ENCODE data around the gene PTPRN2.

The PTPRN2 gene

DNA sequence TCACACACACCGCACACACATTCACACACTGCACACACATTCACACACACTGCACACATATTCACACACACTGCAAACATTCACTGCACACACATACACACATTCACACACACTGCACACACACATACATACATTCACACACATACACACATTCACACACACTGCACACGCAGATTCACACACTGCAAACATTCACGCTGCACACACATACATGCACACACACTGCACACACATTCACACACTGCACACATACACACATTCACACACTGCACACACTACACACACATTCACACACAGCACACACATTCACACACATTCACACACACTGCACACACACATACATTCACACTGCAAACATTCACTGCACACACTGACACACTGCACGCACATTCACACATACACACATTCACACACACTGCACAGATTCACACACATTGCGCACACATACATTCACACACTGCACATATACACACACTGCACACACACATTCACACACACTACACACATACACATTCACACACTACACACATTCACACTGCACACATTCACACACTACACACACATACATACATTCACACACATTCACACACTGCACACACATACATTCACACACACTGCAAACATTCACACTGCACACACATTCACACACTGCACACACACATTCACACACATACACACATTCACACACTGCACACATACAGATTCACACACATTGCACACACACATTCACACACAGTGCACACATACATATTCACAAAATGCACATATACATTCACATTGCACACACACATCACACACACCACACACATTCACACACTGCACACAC is 325.1 kb downstream of the PTPRN2 start:
- no peak for DNase-seq (ENCODE audit: low read depth)
- in situ Hi-C loops (cut with HindIII; ENCODE audit: low sequenced_read_pairs): no loop called here
- TF ChIP-seq, protein P1, sequence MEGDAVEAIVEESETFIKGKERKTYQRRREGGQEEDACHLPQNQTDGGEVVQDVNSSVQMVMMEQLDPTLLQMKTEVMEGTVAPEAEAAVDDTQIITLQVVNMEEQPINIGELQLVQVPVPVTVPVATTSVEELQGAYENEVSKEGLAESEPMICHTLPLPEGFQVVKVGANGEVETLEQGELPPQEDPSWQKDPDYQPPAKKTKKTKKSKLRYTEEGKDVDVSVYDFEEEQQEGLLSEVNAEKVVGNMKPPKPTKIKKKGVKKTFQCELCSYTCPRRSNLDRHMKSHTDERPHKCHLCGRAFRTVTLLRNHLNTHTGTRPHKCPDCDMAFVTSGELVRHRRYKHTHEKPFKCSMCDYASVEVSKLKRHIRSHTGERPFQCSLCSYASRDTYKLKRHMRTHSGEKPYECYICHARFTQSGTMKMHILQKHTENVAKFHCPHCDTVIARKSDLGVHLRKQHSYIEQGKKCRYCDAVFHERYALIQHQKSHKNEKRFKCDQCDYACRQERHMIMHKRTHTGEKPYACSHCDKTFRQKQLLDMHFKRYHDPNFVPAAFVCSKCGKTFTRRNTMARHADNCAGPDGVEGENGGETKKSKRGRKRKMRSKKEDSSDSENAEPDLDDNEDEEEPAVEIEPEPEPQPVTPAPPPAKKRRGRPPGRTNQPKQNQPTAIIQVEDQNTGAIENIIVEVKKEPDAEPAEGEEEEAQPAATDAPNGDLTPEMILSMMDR (IDR thresholded peaks at IDR 0.05; ENCODE audit: low read depth, low read length, missing control alignments): no peak

DNA sequence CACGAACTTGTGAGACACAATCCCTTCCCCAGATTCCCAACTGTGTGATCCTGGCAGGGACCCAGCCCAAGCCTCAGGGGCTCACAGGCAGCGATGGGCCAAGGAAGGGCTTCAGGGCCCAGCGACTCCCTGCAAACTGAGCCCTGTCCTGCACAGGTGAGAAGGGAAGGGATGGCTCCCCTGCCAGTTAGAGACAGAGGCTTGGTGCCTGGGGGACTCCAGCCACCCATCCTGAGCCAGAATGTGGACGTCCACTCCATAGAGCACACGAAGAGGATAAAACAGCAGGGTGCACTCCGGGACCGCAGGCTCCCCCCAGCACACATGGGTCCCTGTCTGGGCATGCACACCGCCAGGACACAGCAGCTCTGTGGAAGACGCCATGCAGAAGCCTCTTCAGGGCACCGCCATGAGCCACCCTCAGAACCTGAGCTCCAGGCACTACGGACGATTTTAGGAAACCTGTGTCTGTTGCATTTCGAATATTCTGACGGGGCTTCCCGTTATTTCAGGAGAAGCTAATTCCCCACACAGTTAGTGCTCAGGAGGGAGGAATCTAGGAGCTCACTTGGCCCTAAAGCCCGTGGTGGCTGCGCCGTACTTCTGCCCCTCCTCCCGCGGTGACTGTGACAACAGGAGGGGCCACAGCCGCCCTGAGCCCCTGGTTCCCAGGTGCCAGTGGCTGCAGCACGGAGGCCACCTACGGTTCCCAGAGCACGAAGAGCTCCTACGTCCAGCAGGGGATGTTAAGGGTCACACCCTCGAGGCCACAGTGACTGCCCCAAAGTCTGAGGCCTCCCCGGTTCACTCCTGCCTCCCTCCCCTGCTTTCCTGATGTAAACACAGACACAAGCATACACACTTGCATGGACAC is 326.0 kb downstream of the PTPRN2 start:
- in situ Hi-C loops (cut with HindIII; ENCODE audit: low sequenced_read_pairs): no loop called here
- no peak for DNase-seq (ENCODE audit: low read depth)
- H3K4me3 ChIP-seq (ENCODE audit: low read depth, low read length): no peak overlapping the region
- TF ChIP-seq, protein P1 (IDR thresholded peaks at IDR 0.05; ENCODE audit: low read depth, low read length, missing control alignments): no peak

More for the DNA sequence above, 325.1 kb downstream of the PTPRN2 start:
- no peak overlapping the region for H3K4me3 ChIP-seq (ENCODE audit: low read depth, low read length)

DNA sequence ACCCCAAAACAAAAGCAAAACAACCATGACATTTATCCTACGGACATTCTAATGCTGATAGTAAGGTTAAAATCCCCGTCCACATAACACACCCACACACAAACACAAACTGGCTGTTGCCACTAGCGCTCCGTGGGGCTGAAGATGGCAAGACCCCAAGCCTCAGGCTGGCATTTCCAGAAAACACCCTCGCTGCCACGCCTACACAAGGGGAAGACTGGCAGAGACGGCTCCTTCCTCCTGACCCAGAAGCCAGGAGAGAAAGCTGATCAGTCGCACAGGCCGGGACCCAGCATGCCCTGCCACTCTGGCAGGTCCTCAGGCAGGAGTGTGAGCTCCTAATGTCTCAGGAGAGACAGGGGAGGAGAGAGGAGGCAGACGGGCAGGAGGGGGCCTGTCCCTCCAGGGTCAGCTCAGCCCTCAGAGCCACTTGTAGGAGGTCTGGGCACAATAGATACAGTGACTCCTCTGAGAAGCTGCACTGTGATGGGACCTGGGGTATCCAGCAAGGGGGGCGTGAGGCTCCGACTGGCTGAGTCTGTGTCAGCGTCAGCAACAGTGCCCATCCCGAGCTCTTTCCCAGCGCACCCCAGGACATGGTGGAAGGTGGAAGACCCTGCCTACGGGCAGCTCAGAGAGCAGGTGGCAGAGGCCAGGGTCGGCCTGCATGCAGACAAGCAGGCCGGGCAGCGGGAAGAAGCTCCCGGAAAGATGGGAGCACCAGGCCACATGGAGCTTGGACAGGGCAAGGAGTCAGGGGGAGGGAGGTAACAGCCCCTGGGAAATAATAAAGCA is 326.9 kb downstream of the PTPRN2 start:
- TF ChIP-seq, protein P1 (IDR thresholded peaks at IDR 0.05; ENCODE audit: low read depth, low read length, missing control alignments): no peak
- no peak overlapping the region for H3K4me3 ChIP-seq (ENCODE audit: low read depth, low read length)
- DNase-seq (ENCODE audit: low read depth): no peak
- in situ Hi-C loops (cut with HindIII; ENCODE audit: low sequenced_read_pairs): no loop called here

DNA sequence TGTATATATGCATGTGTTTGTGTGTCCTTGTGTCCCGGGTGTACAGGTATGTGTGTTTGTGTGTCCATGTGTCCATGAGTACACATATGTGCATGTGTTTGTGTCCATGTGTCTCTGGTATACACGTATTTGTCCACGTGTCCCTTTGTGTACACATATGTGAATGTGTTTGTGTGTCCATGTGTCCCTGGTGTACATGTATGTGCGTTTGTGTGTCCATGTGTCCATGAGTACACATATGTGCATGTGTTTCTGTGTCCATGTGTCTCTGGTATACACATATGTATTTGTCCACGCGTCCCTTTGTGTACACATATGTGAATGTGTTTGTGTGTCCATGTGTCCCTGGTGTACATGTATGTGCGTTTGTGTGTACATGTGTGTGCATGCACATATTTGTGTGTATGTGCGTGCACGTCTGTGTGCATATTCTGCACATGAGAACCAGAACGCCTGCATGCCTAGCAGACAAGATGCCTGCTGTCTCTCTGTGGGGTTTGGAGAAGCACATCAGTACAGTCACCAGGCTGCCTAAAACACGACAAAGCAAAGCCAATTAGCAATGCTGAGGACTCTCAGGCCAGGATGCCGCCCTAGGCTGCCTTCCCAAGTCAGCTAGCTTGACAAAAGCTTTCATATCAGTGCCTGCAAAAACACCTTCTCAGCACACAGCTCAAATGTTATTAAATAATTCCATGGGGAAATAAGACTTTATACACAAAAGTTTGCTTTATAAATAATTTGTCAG is 327.8 kb downstream of the PTPRN2 start:
- in situ Hi-C loops (cut with HindIII; ENCODE audit: low sequenced_read_pairs): no loop called here
- no peak for DNase-seq (ENCODE audit: low read depth)

DNA sequence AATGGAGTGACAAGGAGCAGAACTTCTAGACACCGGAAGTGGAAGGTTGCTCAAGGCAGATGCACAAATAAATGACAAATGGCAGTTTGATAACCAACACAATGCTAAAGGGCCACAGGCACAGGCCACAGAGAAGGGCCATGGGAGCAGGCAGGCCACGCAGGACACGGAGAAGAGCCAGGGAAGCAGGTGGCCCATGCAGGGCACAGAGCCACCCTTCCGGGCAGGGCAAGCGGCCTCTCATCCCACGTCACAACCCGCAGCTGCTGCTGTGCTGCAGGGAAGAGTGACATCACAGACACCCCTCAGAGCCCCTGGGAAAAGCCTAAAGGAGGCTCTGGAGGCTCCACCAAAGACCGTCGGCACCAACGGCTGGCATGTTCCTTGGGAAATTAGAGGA is 328.5 kb downstream of the PTPRN2 start:
- no peak overlapping the region for H3K4me3 ChIP-seq (ENCODE audit: low read depth, low read length)
- in situ Hi-C loops (cut with HindIII; ENCODE audit: low sequenced_read_pairs): no loop called here
- TF ChIP-seq, protein P1 (IDR thresholded peaks at IDR 0.05; ENCODE audit: low read depth, low read length, missing control alignments): no peak
- no peak for DNase-seq (ENCODE audit: low read depth)

More for the DNA sequence above, 327.8 kb downstream of the PTPRN2 start:
- H3K4me3 ChIP-seq (ENCODE audit: low read depth, low read length): no peak overlapping the region
- TF ChIP-seq, protein P1 (IDR thresholded peaks at IDR 0.05; ENCODE audit: low read depth, low read length, missing control alignments): no peak

All from astrocyte of the cerebellum (primary cell).